HepG2 (cell line): ENCODE results near the gene TULP3. TPM values are rescaled to one million over a fixed set of nuclear protein-coding genes. Genes with fewer than 3 reads are reported as not detected.
A peak's percentile ranks its signal among the peaks of the same experiment; 100 is the strongest.

Experiments used
- ATAC-seq: fragments of 200-7000 bp; cut with Tn5 transposase; 3 replicates; pipeline ENCODE4 v1.9.1; 2020; ENCODE audit warnings: mild to moderate bottlenecking, moderate library complexity
- BruUV-seq: library from RNA; stranded (reverse); fragments of 400-500 nt; replicated peaks from 2 replicates; lab custom pipeline; 2021; lab: Mats Ljungman, UMichigan
- CTCF ChIA-PET: fragments of 300-600 bp; formaldehyde crosslinking; extraction: SDS; loops from one replicate; lab custom pipeline; 2021; ENCODE audit warnings: low total read pairs, inconsistent platforms, low intra/inter-chr PET ratio; lab: Yijun Ruan, JAX
- POLR2A ChIA-PET: fragments of 350-600 bp; sonication (Branson Sonifier 250); formaldehyde crosslinking; loops from one replicate; lab custom pipeline; 2020; ENCODE audit warnings: antibody characterized with exemption, inconsistent platforms; lab: Yijun Ruan, JAX
- DNase-seq: peaks from one replicate; pipeline ENCODE4 v3.0.0-alpha.2; 2015; ENCODE audit warnings: low spot score
- FAIRE-seq: peaks from 3 replicates; lab custom pipeline; 2011; peaks lifted over from hg19 to GRCh38; lab: Jason Lieb, UNC
- H2AFZ ChIP-seq: one replicate; pipeline ENCODE4 v1.6.1; 2011; ENCODE audit warnings: low read length, inconsistent platforms
- H3K27ac ChIP-seq: fragments of 300-600 bp; 3 replicates; pipeline ENCODE4 v1.8.0; 2011; ENCODE audit warnings: mixed run types, mild to moderate bottlenecking, mixed read lengths, low read length, inconsistent platforms; ENCODE audit not compliant: insufficient read depth; ENCODE audit errors: extremely low read length
- H3K27me3 ChIP-seq, 2 experiments: fragments of 200-600 bp in 1 of 2; 2 replicates in 1 of 2; 3 replicates in 1 of 2; pipeline versions ENCODE4 v1.6.0 to v1.8.0; 2011; ENCODE audit warnings: low read length in 2 of 2, mild to moderate bottlenecking in 2 of 2, moderate library complexity in 2 of 2, inconsistent platforms in 1 of 2; ENCODE audit not compliant: insufficient read depth in 2 of 2, control insufficient read depth in 1 of 2
- H3K36me3 ChIP-seq, 2 experiments: fragments of 200-600 bp in 1 of 2; replicated peaks in 1 of 2; 2 replicates in 1 of 2; 3 replicates in 1 of 2; pipeline versions ENCODE4 v1.5.1 to v1.8.0; 2011; ENCODE audit warnings: low read length in 2 of 2, inconsistent platforms in 1 of 2; ENCODE audit not compliant: insufficient read depth in 2 of 2, control insufficient read depth in 1 of 2
- H3K4me1 ChIP-seq: 2 replicates; pipeline ENCODE4 v1.5.1; 2012; ENCODE audit warnings: low read length, inconsistent platforms; ENCODE audit not compliant: insufficient read depth
- H3K4me2 ChIP-seq: 2 replicates; pipeline ENCODE4 v1.6.0; 2011; ENCODE audit warnings: low read depth, low read length, inconsistent platforms
- H3K4me3 ChIP-seq, 3 experiments: fragments of 200-600 bp in 1 of 3; sonication (generic), shearing (Covaris generic) in 1 of 3; replicated peaks in 1 of 3; 2 replicates each; pipeline ENCODE4 v1.5.1; 2011 to 2016; ENCODE audit warnings: low read length in 3 of 3, inconsistent platforms in 2 of 3, low read depth in 2 of 3, mild to moderate bottlenecking in 2 of 3, control low read depth in 1 of 3, mixed read lengths in 1 of 3; ENCODE audit not compliant: insufficient read depth in 1 of 3
- H3K79me2 ChIP-seq: one replicate; pipeline ENCODE4 v1.6.1; 2011; ENCODE audit warnings: low read length, inconsistent platforms; ENCODE audit not compliant: insufficient read depth
- H3K9ac ChIP-seq: 2 replicates; pipeline ENCODE4 v1.6.0; 2011; ENCODE audit warnings: mild to moderate bottlenecking, low read depth, low read length, inconsistent platforms; ENCODE audit not compliant: insufficient read depth
- H3K9me3 ChIP-seq: 2 replicates; pipeline ENCODE4 v1.5.1; 2012; ENCODE audit warnings: mild to moderate bottlenecking, low read length
- H4K20me1 ChIP-seq: 2 replicates; pipeline ENCODE4 v1.6.0; 2011; ENCODE audit warnings: inconsistent platforms, mild to moderate bottlenecking, low read length, moderate library complexity; ENCODE audit not compliant: insufficient read depth
- TEAD2 ChIP-seq: sonication (generic); formaldehyde crosslinking; IDR thresholded peaks from 2 replicates; pipeline ENCODE4 v1.9.0; 2021; ENCODE audit warnings: missing genetic modification reagents
- ZNF263 ChIP-seq: sonication (generic); formaldehyde crosslinking; IDR thresholded peaks from 2 replicates; pipeline ENCODE4 v1.4.0; 2020; ENCODE audit warnings: missing genetic modification reagents
- ZNF530 ChIP-seq: sonication (generic); formaldehyde crosslinking; IDR thresholded peaks from 2 replicates; pipeline ENCODE4 v1.5.0; 2020; ENCODE audit warnings: low read depth, mild to moderate bottlenecking, missing genetic modification reagents
- WGBS: methylation state at CpG from one replicate; pipeline ENCODE4 v1.1.6; 2017; ENCODE audit warnings: low lambda C conversion rate; 5-methylcytosine and 5-hydroxymethylcytosine counted together
- in situ Hi-C: cut with HindIII; loops from 2 replicates; pipeline ENCODE4 v1.10.0; 2017; ENCODE audit warnings: low pct_unique_long_range_greater_than_20kb; ENCODE audit not compliant: extremely low pct_ligation_motif_present
- intact Hi-C: fragments of 100-400 bp; cut with micrococcal nuclease; formaldehyde crosslinking; loops from one replicate; pipeline ENCODE4 v1.10.0; 2022; ENCODE audit not compliant: unreplicated experiment
- polyA plus RNA-seq, 8 experiments: library from polyadenylated mRNA; depleted of rRNA in 3 of 8; stranded (reverse) in 7 of 8; unstranded in 1 of 8; fragments of >200 nt; fragmentation: Illumina TruSeq in 4 of 8; extraction: Trizol in 4 of 8; gene quantifications; 2 replicates each; pipeline versions ENCODE4 v1.2.1 to v1.2.3, GENCODE V29; 2011 to 2016; ENCODE audit warnings: low read depth in 4 of 8, missing spikeins in 1 of 8, mixed read lengths in 1 of 8; ENCODE audit not compliant: insufficient read depth in 1 of 8
- total RNA-seq, 5 experiments: library from RNA; depleted of rRNA; stranded (reverse); fragments of >200 nt; fragmentation: Illumina TruSeq; extraction: Trizol; gene quantifications; 2 replicates each; pipeline ENCODE4 v1.2.3, GENCODE V29; 2016; ENCODE audit warnings: low read depth in 1 of 5
- TF ChIP-seq, protein P1 (sequence below): sonication (generic); formaldehyde crosslinking; IDR thresholded peaks from 2 replicates; pipeline ENCODE4 v1.4.0; 2020; ENCODE audit warnings: mild to moderate bottlenecking, low read depth, missing genetic modification reagents

TULP3 gene
- total and polyA plus RNA-seq, 2 of the 13 experiments (the other 11 are each of a cell fraction or from before 2014, with no cell fraction given), result 11.2 to 13.2 TPM

DNA sequence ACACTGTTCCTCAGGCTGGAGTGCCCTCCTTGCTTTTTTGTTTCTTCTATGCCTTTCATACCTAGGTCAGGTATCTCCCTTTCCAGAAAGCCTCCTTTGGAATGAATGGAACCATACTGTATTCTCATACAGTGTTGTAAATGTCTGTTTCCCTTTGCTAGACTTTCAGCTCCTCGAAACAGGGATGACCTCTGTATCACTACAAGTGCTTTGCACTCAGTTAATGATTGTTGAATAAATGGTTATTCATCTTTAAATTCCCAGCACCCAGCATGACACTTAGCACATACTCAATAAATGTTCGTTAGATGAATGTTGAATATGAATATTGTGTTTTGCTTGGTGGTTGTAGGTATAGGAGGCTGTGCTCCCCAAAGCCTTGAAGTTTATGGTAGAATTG, 5.9 kb upstream of the TULP3 start:
- intact Hi-C loops, result loop anchor here (1.0 to 5.0 kb wide), 2 partner anchors 38 to 59 kb away; no protein-coding TSS in a partner anchor
- FAIRE-seq, result no peak
- POLR2A ChIA-PET, result interaction anchor here (0.8 to 1.5 kb wide), 6 partner anchors 35 to 189 kb away, joined by 3 to 4 read pairs (median 4); no protein-coding TSS in a partner anchor
- Histone ChIP-seq H4K20me1 (no peaks in the 10 kb centered on the region), H3K9ac (no peak overlapping the region), H3K4me1 (peaks cover 45% of the 10 kb centered on the region), H3K4me2 (no peak overlapping the region), H3K36me3 (peaks cover 0 to 7% of the 10 kb centered on the region in 2 experiments; a peak in 1 of 5 replicates), H3K27me3 (no peaks in the 10 kb centered on the region; a peak in 1 of 5 replicates), H3K27ac (no peak overlapping the region), H3K4me3 (no peak overlapping the region), H2AFZ (no peak overlapping the region), H3K9me3 (no peaks in the 10 kb centered on the region), H3K79me2 (peaks cover 25% of the 10 kb centered on the region)
- DNase-seq, result no peak
- ATAC-seq, result peak; percentile 16; the same call in 2 of the 3 replicates
- CTCF ChIA-PET, result interaction anchor here (1.2 to 2.4 kb wide), 2 partner anchors 60 to 150 kb away, joined by 9 to 16 read pairs; no protein-coding TSS in a partner anchor
- TF ChIP-seq ZNF263 (CRISPR knock-in tag) (peak; percentile 25; the same call in 1 of the 2 replicates), TEAD2 (CRISPR knock-in tag) (no peak), ZNF530 (CRISPR knock-in tag) (no peak)
- TF ChIP-seq, protein P1, sequence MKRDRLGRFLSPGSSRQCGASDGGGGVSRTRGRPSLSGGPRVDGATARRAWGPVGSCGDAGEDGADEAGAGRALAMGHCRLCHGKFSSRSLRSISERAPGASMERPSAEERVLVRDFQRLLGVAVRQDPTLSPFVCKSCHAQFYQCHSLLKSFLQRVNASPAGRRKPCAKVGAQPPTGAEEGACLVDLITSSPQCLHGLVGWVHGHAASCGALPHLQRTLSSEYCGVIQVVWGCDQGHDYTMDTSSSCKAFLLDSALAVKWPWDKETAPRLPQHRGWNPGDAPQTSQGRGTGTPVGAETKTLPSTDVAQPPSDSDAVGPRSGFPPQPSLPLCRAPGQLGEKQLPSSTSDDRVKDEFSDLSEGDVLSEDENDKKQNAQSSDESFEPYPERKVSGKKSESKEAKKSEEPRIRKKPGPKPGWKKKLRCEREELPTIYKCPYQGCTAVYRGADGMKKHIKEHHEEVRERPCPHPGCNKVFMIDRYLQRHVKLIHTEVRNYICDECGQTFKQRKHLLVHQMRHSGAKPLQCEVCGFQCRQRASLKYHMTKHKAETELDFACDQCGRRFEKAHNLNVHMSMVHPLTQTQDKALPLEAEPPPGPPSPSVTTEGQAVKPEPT, result no peak
- in situ Hi-C loops, result loop anchor here (5.0 to 10.0 kb wide), 2 partner anchors 72 to 150 kb away; partner anchors contain the start of gene TEAD4
- 51% methylated on average over 2 of the region's 2 CpGs for WGBS
- BruUV-seq, result no TSS peak
